ENCODE data around the gene PSMB2.
"Not testable (repeated sequence)": the region's sequence is repeated elsewhere in the genome, so short reads cannot be mapped to it uniquely, and the experiment has no call there.

Gene PSMB2

DNA sequence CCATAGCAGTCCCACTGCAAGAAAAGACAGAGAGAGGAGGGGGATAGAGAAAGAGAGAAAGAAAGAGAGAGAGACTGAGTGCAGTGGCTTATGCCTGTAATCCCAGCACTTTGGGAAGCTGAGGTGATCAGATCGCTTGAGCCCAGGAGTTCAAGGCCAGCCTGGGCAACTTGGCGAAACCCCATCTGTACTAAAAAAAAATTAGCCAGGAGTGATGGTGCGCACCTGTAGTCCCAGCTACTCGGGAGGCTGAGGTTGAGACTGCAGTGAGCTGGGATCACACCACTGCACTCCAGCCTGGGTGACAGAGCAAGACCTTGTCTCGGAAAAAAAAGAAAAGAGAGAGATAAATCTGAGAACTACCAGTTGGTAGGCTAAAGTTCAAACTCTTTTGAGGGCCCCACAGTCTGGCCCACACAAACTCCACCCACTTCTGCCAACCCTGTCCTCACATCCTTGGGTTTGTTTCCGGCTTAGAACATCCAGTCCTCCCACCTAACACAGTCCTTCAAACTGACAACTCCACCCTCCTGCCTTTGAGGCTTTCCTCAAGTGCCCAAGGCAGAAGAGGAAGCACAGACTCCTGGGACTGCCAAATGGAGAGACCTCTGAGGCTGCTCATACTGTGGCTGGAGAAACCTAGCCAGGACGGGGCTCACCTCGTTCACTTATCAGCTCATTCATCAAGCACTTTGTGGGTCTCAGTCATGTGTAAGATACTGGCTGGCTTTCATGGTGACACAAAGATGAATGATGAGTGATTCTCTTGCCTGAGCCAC is 48.1 kb downstream of the PSMB2 start:
- DNase-seq (ENCODE audit: low read depth, low spot score): no peak

DNA sequence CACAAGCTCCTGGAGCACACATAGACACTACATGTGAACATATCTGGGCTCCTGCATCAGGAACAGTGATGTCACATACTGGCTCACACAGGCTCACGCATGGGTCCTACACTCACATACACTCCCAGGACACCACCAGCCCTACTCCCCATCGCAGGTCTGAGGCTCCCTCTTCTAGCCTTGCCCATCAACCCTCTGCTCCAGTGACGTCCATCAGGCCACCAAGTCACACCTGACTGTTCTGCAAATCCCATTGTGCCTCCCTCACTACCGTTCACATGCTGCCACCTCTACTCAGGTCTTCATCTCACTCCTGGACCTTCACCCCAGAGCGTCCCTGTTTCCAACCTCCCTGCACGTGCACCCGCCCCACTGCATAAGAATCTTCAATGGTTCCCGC is 50.1 kb downstream of the PSMB2 start:
- DNase-seq (ENCODE audit: low read depth, low spot score): no peak

DNA sequence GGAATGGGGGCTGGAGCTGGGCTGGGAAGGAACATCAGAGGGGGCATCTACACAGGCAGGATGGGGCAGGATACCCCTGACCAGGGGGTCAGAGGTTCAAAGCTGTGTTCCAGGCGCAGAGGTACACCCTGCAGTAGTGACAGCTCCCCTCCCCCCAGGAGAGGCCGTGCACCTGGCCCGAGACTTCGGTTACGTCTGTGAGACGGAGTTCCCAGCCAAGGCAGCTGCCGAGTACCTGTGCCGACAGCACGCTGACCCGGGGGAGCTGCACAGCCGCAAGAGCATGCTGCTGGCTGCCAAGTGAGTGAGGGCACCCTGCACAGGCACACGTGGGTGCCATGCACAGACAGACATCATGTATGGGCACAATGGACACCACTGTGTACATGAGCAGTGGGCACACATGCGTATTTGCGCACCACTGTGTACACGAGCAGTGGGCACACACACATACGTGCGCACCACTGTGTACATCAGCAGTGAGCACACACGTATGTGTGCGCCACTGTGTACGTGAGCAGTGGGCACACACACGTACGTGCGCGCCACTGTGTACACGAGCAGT is 50.8 kb downstream of the PSMB2 start:
- DNase-seq (ENCODE audit: low read depth, low spot score): no peak

DNA sequence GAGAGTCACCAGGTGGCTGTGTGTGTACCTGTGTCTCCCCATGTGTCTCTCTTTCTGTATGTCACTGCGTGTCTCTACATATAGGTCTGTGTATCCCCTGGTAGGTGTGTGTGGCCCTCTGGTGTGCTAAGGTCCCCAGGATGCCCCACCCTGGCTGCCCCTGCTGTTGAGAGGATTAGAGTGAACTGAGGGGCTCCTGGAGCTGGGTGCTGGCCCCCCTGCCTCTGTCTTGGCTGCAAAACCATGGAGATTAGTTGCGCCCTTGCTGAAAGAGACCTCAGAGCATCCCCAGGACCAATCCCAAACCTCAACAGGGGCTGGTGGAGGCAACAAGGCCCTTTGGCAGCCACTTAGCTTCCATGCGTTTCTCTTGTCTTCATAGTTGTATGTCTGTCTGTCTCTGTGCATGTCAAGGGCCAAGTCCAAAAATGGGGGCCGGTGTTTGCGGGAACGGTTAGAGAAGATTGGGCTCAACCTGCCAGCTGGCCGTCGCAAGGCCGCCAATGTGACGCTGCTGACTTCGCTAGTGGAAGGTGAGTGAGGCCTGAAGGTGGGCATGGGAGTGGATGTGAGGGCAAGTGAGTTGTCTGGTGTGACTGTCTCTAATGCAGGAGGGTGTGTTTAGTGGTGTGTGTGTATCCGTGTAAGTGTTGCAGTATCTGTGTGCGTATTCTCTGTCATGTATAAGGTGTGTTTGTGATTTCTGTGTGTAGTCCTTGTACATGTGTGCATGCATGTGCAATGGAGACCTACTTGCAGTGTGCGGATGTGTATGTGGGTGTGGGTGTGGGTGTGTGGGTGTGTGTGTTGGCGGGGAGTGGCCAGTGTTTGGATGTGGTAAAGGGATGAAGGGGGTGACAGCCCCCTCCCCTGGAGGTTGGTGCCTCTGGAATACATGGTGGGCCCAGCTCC is 51.6 kb downstream of the PSMB2 start:
- DNase-seq (ENCODE audit: low read depth, low spot score): no peak

DNA sequence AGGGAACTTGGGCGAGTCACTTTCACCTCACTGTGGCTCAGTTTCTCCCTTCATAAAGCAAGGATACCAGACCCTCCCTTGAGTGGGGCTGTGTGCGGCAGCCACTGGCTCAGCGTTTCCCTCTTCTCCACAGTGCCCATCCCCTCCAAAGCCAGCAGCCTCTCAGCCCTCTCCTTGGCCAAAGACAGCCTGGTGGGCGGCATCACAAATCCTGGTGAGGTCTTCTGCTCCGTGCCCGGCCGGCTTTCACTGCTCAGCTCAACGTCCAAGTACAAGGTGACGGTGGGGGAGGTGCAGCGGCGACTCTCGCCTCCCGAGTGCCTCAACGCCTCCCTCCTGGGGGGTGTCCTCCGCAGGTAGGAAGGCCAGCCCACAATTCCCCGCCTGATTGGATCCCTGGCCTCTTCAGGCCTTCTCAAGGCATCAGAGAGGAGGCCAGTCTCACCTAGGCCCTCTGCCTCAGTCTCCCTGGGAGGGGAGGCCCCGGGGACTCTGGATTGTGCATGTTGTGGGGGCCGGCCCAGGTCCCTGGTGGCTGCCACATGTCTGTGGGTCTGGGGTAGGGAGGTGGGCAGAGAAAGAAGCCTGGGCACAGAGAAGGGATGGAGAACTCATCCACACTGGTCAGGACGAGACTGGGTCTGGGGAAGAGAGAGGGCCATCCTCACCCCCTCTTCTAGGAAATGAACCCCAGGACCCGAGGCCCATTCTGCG is 53.0 kb downstream of the PSMB2 start:
- no peak for DNase-seq (ENCODE audit: low read depth, low spot score)

DNA sequence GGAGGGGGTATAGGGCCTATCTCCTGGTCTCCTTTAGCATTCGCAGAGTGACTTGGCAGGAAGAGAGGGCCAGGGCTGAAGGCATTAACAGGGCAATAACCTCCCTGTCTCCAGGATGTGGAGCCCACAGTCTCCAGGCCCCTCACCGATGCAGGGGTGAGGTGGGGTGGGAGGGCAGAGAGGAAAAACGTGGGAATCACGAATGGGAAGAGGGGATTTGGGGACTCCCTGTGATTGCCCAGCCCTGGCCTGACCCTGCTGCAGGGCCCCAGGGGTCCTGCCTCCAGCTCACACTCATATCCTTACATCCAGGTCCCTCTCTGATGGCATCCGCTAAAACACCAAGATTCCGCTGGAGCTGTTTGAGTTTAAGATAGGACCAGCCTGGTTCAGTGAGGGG is 53.6 kb downstream of the PSMB2 start:
- DNase-seq (ENCODE audit: low read depth, low spot score): no peak

DNA sequence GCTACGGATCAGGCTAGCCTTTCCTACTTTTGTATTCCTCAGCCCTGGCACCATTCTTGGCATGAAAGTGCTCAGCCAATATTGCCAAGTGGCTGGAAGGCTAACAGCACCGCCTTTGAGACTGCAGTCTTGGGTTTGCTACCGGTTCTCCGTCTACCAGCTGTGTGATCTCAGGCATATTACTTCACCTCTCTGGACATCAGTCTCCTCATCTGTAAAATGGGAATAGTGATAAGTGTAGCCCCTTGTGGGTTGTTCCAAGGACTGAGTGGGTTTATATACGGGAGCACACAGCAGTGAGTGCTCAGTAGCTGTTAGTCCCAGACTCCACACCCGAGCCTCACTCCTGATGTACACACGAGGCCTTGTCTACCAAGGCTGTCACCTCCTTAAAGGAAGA is 54.5 kb downstream of the PSMB2 start:
- no peak for DNase-seq (ENCODE audit: low read depth, low spot score)

DNA sequence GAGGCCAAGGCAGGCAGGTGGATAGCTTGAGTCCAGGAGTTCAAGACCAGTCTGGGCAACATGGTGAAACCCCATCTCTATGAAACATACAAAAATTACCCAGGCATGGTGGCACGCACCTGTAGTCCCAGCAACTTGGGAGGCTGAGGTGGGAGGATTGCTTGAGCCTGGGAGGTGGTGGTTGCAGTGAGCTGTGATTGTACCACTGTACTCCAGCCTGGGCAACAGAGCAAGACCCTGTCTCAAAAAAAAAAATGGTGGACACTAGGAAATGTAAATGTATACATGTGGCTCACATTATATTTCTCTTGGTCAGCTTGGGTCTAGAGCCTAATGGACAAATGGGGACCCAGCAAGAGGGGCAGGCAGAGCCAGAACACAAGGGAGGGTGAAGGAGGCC is 55.5 kb downstream of the PSMB2 start:
- not testable (repeated sequence) for DNase-seq (ENCODE audit: low read depth, low spot score)

DNA sequence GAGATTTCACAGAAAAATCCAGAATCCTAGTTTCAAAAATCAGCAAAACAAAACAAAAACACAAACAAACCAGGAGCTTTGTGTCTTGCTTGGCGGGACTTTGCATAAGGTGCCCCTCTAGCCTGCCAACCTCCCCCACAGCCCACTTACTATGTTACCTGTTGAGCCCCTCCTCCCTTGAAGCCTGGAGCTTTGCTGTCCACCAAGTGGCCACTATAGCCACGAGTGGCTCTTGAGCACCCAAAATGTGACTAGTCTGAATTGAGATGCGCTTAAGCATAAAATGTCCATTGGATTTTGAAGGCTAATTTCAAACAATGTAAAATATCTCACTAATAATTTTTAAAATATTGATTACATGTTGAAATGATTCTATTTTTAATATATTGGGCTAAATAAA is 56.0 kb downstream of the PSMB2 start:
- no peak for DNase-seq (ENCODE audit: low read depth, low spot score)

DNA sequence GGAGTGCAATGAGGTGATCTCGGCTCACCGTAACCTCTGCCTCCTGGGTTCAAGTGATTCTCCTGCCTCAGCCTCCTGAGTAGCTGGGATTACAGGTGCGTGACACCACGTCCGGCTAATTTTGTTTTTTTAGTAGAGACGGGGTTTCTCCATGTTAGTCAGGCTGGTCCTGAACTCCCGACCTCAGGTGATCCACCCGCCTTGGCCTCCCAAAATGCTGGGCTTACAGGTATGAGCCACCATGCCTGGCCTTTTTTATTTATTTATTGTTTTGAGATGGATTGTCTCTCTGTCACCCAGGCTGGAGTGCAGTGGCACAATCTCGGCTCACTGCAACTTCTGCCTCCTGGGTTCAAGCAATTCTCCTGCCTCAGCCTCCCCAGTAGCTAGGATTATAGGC is 59.7 kb downstream of the PSMB2 start:
- DNase-seq (ENCODE audit: low read depth, low spot score): not testable (repeated sequence)

DNA sequence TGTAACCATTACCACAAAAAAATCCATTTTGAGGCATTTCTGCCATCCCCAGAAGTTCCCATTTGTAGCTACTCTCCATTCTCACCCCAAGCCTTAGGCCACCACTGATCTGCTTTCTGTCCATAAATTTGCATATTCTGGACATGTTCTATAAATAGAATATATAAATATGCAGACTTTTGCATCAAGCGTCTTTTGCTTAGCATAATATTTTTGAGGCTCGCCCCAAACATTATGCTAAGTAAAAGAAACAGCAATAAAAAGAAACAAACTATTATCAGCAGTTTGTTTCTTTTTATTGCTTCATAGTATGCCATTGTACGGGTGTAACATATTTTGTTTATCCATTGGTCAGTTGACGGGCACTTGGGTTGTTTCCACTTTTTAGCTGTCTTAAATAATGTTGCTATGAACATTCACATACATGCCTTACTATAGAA is 60.4 kb downstream of the PSMB2 start:
- DNase-seq (ENCODE audit: low read depth, low spot score): no peak

DNA sequence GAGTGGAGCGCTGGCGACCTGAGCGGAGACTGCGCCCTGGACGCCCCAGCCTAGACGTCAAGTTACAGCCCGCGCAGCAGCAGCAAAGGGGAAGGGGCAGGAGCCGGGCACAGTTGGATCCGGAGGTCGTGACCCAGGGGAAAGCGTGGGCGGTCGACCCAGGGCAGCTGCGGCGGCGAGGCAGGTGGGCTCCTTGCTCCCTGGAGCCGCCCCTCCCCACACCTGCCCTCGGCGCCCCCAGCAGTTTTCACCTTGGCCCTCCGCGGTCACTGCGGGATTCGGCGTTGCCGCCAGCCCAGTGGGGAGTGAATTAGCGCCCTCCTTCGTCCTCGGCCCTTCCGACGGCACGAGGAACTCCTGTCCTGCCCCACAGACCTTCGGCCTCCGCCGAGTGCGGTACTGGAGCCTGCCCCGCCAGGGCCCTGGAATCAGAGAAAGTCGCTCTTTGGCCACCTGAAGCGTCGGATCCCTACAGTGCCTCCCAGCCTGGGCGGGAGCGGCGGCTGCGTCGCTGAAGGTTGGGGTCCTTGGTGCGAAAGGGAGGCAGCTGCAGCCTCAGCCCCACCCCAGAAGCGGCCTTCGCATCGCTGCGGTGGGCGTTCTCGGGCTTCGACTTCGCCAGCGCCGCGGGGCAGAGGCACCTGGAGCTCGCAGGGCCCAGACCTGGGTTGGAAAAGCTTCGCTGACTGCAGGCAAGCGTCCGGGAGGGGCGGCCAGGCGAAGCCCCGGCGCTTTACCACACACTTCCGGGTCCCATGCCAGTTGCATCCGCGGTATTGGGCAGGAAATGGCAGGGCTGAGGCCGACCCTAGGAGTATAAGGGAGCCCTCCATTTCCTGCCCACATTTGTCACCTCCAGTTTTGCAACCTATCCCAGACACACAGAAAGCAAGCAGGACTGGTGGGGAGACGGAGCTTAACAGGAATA is 64.0 kb downstream of the PSMB2 start:
- DNase-seq (ENCODE audit: low read depth, low spot score): no peak

DNA sequence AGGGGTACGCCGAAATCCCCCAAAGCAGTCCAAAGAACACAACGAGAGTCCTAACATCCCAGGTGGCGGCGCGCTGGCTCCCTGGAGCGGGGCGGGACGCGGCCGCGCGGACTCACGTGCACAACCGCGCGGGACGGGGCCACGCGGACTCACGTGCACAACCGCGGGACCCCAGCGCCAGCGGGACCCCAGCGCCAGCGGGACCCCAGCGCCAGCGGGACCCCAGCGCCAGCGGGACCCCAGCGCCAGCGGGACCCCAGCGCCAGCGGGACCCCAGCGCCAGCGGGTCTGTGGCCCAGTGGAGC is 64.6 kb downstream of the PSMB2 start:
- not testable (repeated sequence) for DNase-seq (ENCODE audit: low read depth, low spot score)

DNA sequence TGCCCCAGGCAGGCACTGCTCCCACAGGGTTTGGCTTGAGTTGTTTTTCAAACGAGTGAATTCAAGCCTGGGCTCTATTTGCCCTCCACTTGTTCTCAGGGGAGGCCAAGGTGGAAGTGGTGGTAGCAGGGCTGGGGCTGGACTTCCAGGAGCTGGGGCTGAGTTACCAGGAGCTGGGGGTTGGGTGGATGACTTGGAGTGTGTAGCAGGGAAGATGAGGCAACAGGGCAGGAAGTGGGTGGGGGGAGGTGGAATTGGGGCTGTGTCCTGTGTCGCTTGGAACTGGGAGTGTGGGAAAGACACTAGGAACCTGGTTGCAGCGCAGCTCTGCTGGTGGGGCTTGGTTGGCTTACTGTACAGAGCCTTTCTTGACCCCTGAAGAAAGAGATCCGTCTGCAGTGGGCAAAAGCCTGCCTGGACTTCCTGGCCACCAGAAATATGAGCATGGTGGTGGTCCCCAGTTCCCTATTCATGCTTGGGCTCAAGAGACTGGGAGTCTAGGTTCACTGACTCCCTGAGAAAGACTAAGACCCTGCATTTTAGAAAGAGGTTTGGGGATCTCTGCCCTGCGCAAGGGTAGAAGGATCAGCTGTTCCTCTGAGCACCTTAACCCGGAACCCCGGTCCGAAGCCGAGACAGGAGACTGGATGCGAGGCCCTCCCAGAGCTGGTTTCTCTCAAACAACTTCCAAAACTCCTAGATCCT is 65.1 kb downstream of the PSMB2 start:
- DNase-seq (ENCODE audit: low read depth, low spot score): no peak

DNA sequence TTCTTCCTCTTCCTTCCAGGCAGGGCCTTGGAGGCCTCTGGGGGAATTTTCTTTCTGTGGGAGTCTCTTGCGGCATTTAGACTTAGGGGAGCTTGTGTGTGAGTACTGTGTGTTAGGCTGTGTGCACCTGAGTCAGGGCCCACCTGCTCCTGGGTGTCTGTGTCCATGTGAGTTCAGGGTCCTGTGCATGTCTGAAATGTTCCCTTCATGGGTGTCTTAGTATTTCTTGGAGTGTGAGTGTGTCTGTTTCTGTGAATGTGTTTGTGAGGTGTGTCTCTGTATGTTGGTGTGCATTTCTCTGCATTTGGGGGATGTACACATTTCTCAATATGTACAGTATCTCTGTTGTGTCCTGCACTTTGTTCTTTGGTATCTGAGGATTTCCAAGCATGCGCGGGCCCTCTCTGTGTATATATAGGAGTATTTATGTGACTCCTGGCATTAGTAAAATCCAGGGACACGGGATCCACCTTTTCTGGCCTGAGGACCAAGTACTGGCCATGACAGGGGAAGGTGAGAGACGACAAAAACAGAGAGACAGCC is 65.8 kb downstream of the PSMB2 start:
- DNase-seq (ENCODE audit: low read depth, low spot score): no peak

DNA sequence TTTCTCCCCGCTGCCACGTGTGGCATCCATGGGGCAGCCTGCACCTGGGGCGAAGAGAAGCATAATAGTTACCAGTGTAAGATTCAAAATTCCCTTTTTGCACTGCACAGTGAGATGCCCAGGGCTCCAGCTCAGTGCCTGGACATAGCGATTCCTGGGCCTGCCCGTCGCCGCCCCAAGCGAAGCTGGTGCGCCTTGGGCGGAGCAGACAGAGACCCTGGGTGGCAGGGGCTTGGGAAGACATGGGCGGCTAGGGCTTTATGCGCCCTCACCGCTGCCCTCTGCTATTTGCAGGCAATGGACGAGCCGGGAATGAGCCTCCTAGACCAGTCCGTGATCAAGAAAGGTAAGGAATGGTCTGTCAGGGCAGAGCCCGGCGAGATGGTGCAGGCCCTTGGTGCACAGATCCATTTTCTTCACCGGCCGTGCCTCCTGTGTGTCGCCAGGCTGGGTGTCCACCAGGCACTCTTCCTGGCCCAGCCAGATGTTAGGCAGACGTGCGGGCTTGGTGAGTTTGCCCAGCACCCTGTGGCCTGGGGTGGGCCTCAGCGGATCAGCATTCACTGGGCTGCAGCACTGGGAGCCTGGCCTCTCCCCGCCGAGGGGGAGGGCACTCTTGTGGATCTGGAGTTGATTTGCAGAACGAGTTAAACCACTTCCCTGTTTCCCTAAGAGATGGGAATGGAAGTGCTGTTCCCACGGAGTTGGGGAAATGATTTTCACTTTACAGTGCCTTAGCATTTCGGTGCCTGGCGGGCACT is 66.5 kb downstream of the PSMB2 start:
- DNase-seq (ENCODE audit: low read depth, low spot score): no peak

DNA sequence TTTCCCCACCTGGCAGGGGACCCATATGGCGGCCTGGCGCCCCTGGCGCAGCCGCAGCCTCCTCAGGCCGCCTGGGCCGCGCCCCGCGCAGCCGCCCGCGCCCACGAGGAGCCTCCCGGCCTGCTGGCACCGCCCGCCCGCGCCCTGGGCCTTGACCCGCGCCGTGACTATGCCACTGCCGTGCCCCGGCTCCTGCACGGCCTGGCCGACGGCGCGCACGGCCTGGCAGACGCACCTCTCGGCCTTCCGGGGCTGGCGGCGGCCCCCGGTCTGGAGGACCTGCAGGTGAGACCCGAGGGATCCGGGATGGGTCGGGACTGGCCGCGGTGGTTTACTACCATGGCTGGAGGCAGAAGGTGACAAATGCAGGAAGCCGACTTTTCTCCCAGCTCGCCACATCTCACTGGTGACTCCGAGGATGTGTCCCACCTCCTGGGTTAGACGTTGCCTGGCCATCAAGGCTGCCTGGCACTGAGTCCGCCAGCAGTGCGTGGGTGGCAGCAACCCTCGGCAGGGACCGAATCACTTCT is 67.1 kb downstream of the PSMB2 start:
- DNase-seq (ENCODE audit: low read depth, low spot score): no peak

DNA sequence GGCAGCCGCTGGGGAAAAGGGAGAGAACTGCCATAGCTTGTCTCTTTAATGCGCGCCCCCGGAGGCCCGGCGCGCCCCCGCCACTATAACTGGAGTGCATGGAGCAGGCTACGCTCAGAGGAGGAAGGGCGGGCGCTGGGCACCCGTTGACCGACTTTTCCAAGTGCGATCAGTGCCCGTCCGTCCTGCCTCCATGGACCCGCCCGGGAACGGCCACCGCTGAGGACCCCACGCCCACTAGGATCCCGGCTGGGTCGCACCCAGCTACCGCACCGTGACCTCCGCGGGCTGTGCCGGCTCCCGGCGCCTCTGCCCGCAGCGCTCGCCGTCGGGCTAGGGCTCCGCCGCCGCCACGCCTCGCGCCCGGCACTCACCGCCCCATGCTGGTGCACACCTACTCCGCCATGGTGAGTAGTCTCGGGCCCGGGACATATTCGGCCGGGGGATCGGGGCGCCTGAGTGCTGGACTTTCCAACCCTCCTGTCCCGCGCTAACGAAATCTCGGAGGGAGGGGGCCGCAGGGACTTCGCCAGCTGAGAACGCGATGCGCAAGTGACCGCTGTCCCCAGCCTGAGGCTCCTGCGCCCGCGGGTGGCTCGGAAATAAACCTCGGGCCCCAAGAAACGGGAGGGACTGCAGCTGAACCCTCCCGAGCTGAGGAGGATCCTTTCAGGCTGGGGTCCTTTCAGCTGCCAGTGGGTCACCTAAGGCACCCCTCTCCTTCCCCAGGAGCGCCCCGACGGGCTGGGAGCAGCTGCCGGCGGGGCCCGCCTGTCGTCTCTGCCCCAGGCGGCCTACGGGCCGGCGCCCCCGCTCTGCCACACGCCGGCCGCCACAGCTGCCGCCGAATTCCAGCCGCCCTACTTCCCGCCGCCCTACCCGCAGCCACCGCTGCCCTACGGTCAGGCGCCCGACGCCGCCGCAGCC is 67.9 kb downstream of the PSMB2 start, which contains the start of gene TFAP2E:
TSS of gene TFAP2E (plus strand) at position 117 of the 927 bp plus-strand sequence. CDS start at position 381, 264 bp downstream.
- DNase-seq (ENCODE audit: low read depth, low spot score): no peak
